Liver (tissue), 9 donors: ENCODE measurements around the gene AFF2. TPM values are rescaled to one million over a fixed set of nuclear protein-coding genes. Genes with fewer than 3 reads are reported as not detected.

ENCODE experiments used
- DNase-seq: peaks from one replicate; pipeline ENCODE4 v3.0.0-alpha.2; 2017; ENCODE audit warnings: low spot score
- H3K27ac ChIP-seq, 2 donors: one replicate each; pipeline ENCODE4 v1.7.0; 2013; ENCODE audit warnings: inconsistent platforms in 2 of 2, low read length in 2 of 2, control low read depth in 1 of 2, low read depth in 1 of 2, mild to moderate bottlenecking in 1 of 2
- H3K27me3 ChIP-seq, 4 donors: one replicate each; pipeline versions ENCODE4 v1.6.1 to v1.7.0; 2013; ENCODE audit warnings: low read length in 3 of 4, inconsistent platforms in 1 of 4, mild to moderate bottlenecking in 1 of 4, moderate library complexity in 1 of 4; ENCODE audit not compliant: control insufficient read depth in 4 of 4, insufficient read depth in 4 of 4
- H3K36me3 ChIP-seq, 4 donors: one replicate each; pipeline versions ENCODE4 v1.6.1 to v1.7.0; 2013; ENCODE audit warnings: low read length in 3 of 4, mild to moderate bottlenecking in 3 of 4, low read depth in 1 of 4, moderate library complexity in 1 of 4; ENCODE audit not compliant: control insufficient read depth in 4 of 4, insufficient read depth in 3 of 4
- H3K4me1 ChIP-seq, 4 donors: one replicate each; pipeline versions ENCODE4 v1.6.1 to v1.7.0; 2013; ENCODE audit warnings: low read length in 3 of 4, mild to moderate bottlenecking in 3 of 4, moderate library complexity in 1 of 4; ENCODE audit not compliant: control insufficient read depth in 4 of 4, insufficient read depth in 4 of 4
- H3K4me3 ChIP-seq, 3 donors: one replicate each; pipeline versions ENCODE4 v1.6.1 to v1.7.0; 2013; ENCODE audit warnings: low read length in 3 of 3, control low read depth in 1 of 3, low read depth in 1 of 3, mild to moderate bottlenecking in 1 of 3
- H3K9ac ChIP-seq, 2 donors: one replicate each; pipeline ENCODE4 v1.7.0; 2013; ENCODE audit warnings: low read length in 2 of 2, mild to moderate bottlenecking in 2 of 2, moderate library complexity in 2 of 2, control low read depth in 1 of 2, low read depth in 1 of 2
- H3K9me3 ChIP-seq, 4 donors: one replicate each; pipeline versions ENCODE4 v1.6.1 to v1.7.0; 2013; ENCODE audit warnings: low read length in 3 of 4; ENCODE audit not compliant: control insufficient read depth in 4 of 4
- EGR1 ChIP-seq, 2 donors: IDR thresholded peaks; 2 replicates each; pipeline ENCODE4 v1.6.1; 2016 to 2018; ENCODE audit warnings: antibody characterized with exemption in 2 of 2, low read depth in 2 of 2
- FOXA1 ChIP-seq: IDR thresholded peaks from 2 replicates; pipeline ENCODE4 v1.6.1; 2016; ENCODE audit warnings: antibody characterized with exemption
- FOXA2 ChIP-seq: IDR thresholded peaks from 2 replicates; pipeline ENCODE4 v1.6.1; 2016; ENCODE audit warnings: antibody characterized with exemption
- HNF4A ChIP-seq, 2 donors: conservative IDR thresholded peaks; 2 replicates each; pipeline ENCODE4 v1.6.1; 2016; ENCODE audit warnings: antibody characterized with exemption in 2 of 2, mild to moderate bottlenecking in 2 of 2
- HNF4G ChIP-seq: IDR thresholded peaks from 2 replicates; pipeline ENCODE4 v1.6.1; 2016; ENCODE audit warnings: antibody characterized with exemption
- JUND ChIP-seq, 2 donors: IDR thresholded peaks; 2 replicates each; pipeline ENCODE4 v1.6.1; 2016; ENCODE audit warnings: antibody characterized with exemption in 2 of 2
- NR2F2 ChIP-seq: IDR thresholded peaks from 2 replicates; pipeline ENCODE4 v1.6.1; 2016; ENCODE audit warnings: antibody characterized with exemption
- RAD21 ChIP-seq, 2 donors: IDR thresholded peaks; 2 replicates each; pipeline ENCODE4 v1.6.1; 2016; ENCODE audit warnings: antibody characterized with exemption in 2 of 2, mild to moderate bottlenecking in 2 of 2
- RXRA ChIP-seq, 2 donors: IDR thresholded peaks; 2 replicates each; pipeline ENCODE4 v1.6.1; 2017 to 2018; ENCODE audit warnings: antibody characterized with exemption in 2 of 2, mild to moderate bottlenecking in 1 of 2
- TAF1 ChIP-seq: conservative IDR thresholded peaks from 2 replicates; pipeline ENCODE4 v1.6.1; 2016; ENCODE audit warnings: antibody characterized with exemption, mild to moderate bottlenecking
- YY1 ChIP-seq: IDR thresholded peaks from 2 replicates; pipeline ENCODE4 v1.6.1; 2016; ENCODE audit warnings: antibody characterized with exemption, mild to moderate bottlenecking
- ZBTB33 ChIP-seq: IDR thresholded peaks from 2 replicates; pipeline ENCODE4 v1.6.1; 2016; ENCODE audit warnings: antibody characterized with exemption
- WGBS: extraction: QIAGEN DNeasy Blood & Tissue Kit; methylation state at CpG from one replicate; pipeline ENCODE4 v1.1.7; 2013; 5-methylcytosine and 5-hydroxymethylcytosine counted together
- polyA plus RNA-seq, 2 donors: library from polyadenylated mRNA; stranded (reverse) in 1 of 2; unstranded in 1 of 2; fragments of 200-250 nt in 1 of 2; fragments of >200 nt in 1 of 2; fragmentation: Nextera tagmentation in 1 of 2; extraction: Ambion mirVana in 1 of 2; gene quantifications; one replicate each; pipeline versions ENCODE4 v1.2.1 to v1.2.3, GENCODE V29; 2013 to 2015
- total RNA-seq, 2 donors: library from RNA; depleted of rRNA; stranded (reverse); fragments of >200 nt; gene quantifications; one replicate each; pipeline ENCODE4 v1.2.3, GENCODE V29; 2014
- TF ChIP-seq, protein P1 (sequence below): fragments of 150-350 bp; IDR thresholded peaks from 2 replicates; pipeline ENCODE4 v1.5.1; 2017; ENCODE audit warnings: improper control_type of control experiment, low read depth, low read length; ENCODE audit not compliant: missing input control
- TF ChIP-seq, protein P2 (sequence below): IDR thresholded peaks from 2 replicates; pipeline ENCODE4 v1.6.1; 2016; ENCODE audit warnings: antibody characterized with exemption, mild to moderate bottlenecking
- donor health status: healthy.
- donor health status: healthy.
- donor health status: healthy.
- donor health status: healthy.
- donor health status: healthy.

Gene AFF2
- total and polyA plus RNA-seq, 4 donors: 0.01 to 1.6 (median 0.50) TPM; not detected in 1

DNA sequence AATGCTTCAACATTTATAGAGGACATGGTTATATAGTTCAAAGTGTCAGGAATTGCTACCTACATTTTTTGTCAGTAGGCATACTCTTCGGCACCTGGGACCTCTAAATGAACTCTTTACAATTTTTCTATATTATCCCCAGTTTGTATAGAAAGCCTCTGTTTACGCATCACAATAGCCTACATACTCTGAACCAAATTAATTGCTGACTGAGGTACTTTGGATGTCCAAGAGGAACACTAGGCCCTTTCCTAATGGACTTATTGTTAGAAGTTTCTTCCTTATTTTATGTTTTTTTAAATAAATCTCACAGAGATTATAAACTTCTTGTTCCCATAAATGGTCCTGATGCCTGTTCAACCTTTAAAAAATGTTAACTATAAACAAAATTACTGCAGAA is 8.4 kb upstream of the AFF2 start:
- H3K9me3 ChIP-seq: no peaks in the 10 kb centered on the region
- TF ChIP-seq EGR1 (IDR thresholded peaks at IDR 0.05; ENCODE audit: low read depth in 2 of 2) (no peak), JUND (IDR thresholded peaks at IDR 0.05) (no peak), ZBTB33 (no peak), YY1 (no peak), TAF1 (no peak), RXRA (IDR thresholded peaks at IDR 0.05) (no peak), FOXA1 (no peak), HNF4G (no peak), FOXA2 (no peak), NR2F2 (no peak)
- TF ChIP-seq, protein P1, sequence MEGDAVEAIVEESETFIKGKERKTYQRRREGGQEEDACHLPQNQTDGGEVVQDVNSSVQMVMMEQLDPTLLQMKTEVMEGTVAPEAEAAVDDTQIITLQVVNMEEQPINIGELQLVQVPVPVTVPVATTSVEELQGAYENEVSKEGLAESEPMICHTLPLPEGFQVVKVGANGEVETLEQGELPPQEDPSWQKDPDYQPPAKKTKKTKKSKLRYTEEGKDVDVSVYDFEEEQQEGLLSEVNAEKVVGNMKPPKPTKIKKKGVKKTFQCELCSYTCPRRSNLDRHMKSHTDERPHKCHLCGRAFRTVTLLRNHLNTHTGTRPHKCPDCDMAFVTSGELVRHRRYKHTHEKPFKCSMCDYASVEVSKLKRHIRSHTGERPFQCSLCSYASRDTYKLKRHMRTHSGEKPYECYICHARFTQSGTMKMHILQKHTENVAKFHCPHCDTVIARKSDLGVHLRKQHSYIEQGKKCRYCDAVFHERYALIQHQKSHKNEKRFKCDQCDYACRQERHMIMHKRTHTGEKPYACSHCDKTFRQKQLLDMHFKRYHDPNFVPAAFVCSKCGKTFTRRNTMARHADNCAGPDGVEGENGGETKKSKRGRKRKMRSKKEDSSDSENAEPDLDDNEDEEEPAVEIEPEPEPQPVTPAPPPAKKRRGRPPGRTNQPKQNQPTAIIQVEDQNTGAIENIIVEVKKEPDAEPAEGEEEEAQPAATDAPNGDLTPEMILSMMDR: no peak
- TF ChIP-seq, protein P2, sequence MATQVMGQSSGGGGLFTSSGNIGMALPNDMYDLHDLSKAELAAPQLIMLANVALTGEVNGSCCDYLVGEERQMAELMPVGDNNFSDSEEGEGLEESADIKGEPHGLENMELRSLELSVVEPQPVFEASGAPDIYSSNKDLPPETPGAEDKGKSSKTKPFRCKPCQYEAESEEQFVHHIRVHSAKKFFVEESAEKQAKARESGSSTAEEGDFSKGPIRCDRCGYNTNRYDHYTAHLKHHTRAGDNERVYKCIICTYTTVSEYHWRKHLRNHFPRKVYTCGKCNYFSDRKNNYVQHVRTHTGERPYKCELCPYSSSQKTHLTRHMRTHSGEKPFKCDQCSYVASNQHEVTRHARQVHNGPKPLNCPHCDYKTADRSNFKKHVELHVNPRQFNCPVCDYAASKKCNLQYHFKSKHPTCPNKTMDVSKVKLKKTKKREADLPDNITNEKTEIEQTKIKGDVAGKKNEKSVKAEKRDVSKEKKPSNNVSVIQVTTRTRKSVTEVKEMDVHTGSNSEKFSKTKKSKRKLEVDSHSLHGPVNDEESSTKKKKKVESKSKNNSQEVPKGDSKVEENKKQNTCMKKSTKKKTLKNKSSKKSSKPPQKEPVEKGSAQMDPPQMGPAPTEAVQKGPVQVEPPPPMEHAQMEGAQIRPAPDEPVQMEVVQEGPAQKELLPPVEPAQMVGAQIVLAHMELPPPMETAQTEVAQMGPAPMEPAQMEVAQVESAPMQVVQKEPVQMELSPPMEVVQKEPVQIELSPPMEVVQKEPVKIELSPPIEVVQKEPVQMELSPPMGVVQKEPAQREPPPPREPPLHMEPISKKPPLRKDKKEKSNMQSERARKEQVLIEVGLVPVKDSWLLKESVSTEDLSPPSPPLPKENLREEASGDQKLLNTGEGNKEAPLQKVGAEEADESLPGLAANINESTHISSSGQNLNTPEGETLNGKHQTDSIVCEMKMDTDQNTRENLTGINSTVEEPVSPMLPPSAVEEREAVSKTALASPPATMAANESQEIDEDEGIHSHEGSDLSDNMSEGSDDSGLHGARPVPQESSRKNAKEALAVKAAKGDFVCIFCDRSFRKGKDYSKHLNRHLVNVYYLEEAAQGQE: no peak
- H3K9ac ChIP-seq: no peak overlapping the region
- 97% methylated on average over 2 of the region's 2 CpGs for WGBS
- H3K27me3 ChIP-seq: peaks cover 0 to 6% (median 0%) of the 10 kb centered on the region in 4 donors
- no peak for DNase-seq
- no peak overlapping the region for H3K4me3 ChIP-seq
- H3K27ac ChIP-seq: no peak overlapping the region
- H3K4me1 ChIP-seq: no peaks in the 10 kb centered on the region
- no peaks in the 10 kb centered on the region for H3K36me3 ChIP-seq

GRCh38 chrX:148495176-148495575 is 5.2 kb upstream of the AFF2 start:
- DNase-seq: no peak
- H3K27ac ChIP-seq: no peak overlapping the region
- no peaks in the 10 kb centered on the region for H3K9me3 ChIP-seq
- no peak overlapping the region for H3K9ac ChIP-seq
- no peak overlapping the region for H3K4me3 ChIP-seq
- H3K36me3 ChIP-seq: no peaks in the 10 kb centered on the region
- WGBS: 72% methylated on average over 3 of the region's 3 CpGs
- peaks cover 0 to 6% (median 0%) of the 10 kb centered on the region in 4 donors for H3K27me3 ChIP-seq
- H3K4me1 ChIP-seq: peaks cover 0 to 1% (median 0%) of the 10 kb centered on the region in 4 donors
- TF ChIP-seq TAF1: no peak
- no peak for TF ChIP-seq HNF4A (conservative IDR thresholded peaks at IDR 0.05)
- no peak for TF ChIP-seq FOXA2
- TF ChIP-seq, protein P1: no peak
- TF ChIP-seq, protein P2: no peak
- no peak for TF ChIP-seq RAD21 (IDR thresholded peaks at IDR 0.05)
- no peak for TF ChIP-seq ZBTB33
- no peak for TF ChIP-seq JUND (IDR thresholded peaks at IDR 0.05)
- no peak for TF ChIP-seq YY1
- TF ChIP-seq HNF4G: no peak
